HG03139 (cell line): ENCODE data around the gene ADAM8.
"Not testable (repeated sequence)": the region's sequence is repeated elsewhere in the genome, so short reads cannot be mapped to it uniquely, and the experiment has no call there.

Experiments
- ATAC-seq: cut with Tn5 transposase; IDR thresholded peaks from one replicate; pipeline ENCODE4 v1.9.1; 2021; ENCODE audit not compliant: unreplicated experiment

The ADAM8 gene

GRCh38 chr10:133269367-133269766, 7.3 kb downstream of the ADAM8 start:
- ATAC-seq: no peak

- ATAC-seq: no peak
Observed at GRCh38 chr10:133268532-133268931, 8.1 kb downstream of the ADAM8 start.

GRCh38 chr10:133267829-133268228, 8.8 kb downstream of the ADAM8 start:
- ATAC-seq: no peak

GRCh38 chr10:133267293-133267692, 9.4 kb downstream of the ADAM8 start:
- no peak for ATAC-seq

- ATAC-seq: no peak
Observed at GRCh38 chr10:133266056-133266795, 10.4 kb downstream of the ADAM8 start.

GRCh38 chr10:133265052-133265451, 11.6 kb downstream of the ADAM8 start:
- not testable (repeated sequence) for ATAC-seq

GRCh38 chr10:133264461-133264860, 12.2 kb downstream of the ADAM8 start:
- no peak for ATAC-seq

- no peak for ATAC-seq
Observed at GRCh38 chr10:133263674-133264073, 13.0 kb downstream of the ADAM8 start.

- no peak for ATAC-seq
Observed at GRCh38 chr10:133262696-133263095, 14.0 kb downstream of the ADAM8 start.

- peak; percentile 37 for ATAC-seq
Observed at GRCh38 chr10:133261726-133262325, 14.8 kb downstream of the ADAM8 start.

GRCh38 chr10:133260895-133261725, 15.6 kb downstream of the ADAM8 start:
- ATAC-seq: peak; percentile 33

- no peak for ATAC-seq
Observed at GRCh38 chr10:133259602-133259989, 17.1 kb downstream of the ADAM8 start.

- ATAC-seq: no peak
Observed at GRCh38 chr10:133258818-133259601, 17.7 kb downstream of the ADAM8 start.

- no peak for ATAC-seq
Observed at GRCh38 chr10:133258066-133258817, 18.4 kb downstream of the ADAM8 start.

- no peak for ATAC-seq
Observed at GRCh38 chr10:133257489-133258065, 19.1 kb downstream of the ADAM8 start.

GRCh38 chr10:133255323-133255722, 21.3 kb downstream of the ADAM8 start:
- ATAC-seq: no peak

- no peak for ATAC-seq
Observed at GRCh38 chr10:133254421-133255120, 22.1 kb downstream of the ADAM8 start.

- ATAC-seq: no peak
Observed at GRCh38 chr10:133253361-133253955, 23.2 kb downstream of the ADAM8 start.

GRCh38 chr10:133252223-133252552, 24.5 kb downstream of the ADAM8 start:
- no peak for ATAC-seq
